Activated T-helper 17 cell treated with anti-CD3 and anti-CD28 coated beads, Interleukin-2, amount 50 U/mL, for 72 hours (primary cell): ENCODE results near the gene MAPK1. TPM values are rescaled to one million over a fixed set of nuclear protein-coding genes. Genes with fewer than 3 reads are reported as not detected.

Experiments
- total RNA-seq, 2 donors: library from RNA; stranded (reverse); gene quantifications; one replicate each; pipeline ENCODE4 v1.2.3, GENCODE V29; 2022

Gene MAPK1
- total RNA-seq, 2 donors from 2014 or later, result 48.6 to 70.7 TPM

Other genes starting within 250 kb of the MAPK1 start
- 10 to 100 TPM; 28.9 to 56.6 TPM for gene YDJC, start 237.6 kb downstream of the MAPK1 start, total RNA-seq
- under 1 TPM; 0.29 to 0.37 TPM for gene CCDC116, start 234.9 kb downstream of the MAPK1 start, total RNA-seq
- 10 to 100 TPM; 15.3 to 48.5 TPM for gene SDF2L1, start 225.3 kb downstream of the MAPK1 start, total RNA-seq
- 10 to 100 TPM; 37.0 to 50.0 TPM for gene PPIL2, start 201.6 kb downstream of the MAPK1 start, total RNA-seq
- gene YPEL1, start 131.9 kb downstream of the MAPK1 start, total RNA-seq, result 1 to 10 TPM in 1 of 2 donors, under 1 TPM in 1; 0.91 to 4.6 TPM
- gene PPM1F, start 85.2 kb upstream of the MAPK1 start, total RNA-seq, result 10 to 100 TPM; 17.3 to 20.3 TPM
- 10 to 100 TPM; 34.6 to 42.3 TPM for gene TOP3B, start 115.1 kb upstream of the MAPK1 start, total RNA-seq